GM12878 (cell line): ENCODE data around the gene TXLNB. TPM values are rescaled to one million over a fixed set of nuclear protein-coding genes. Genes with fewer than 3 reads are reported as not detected.
"Not testable (repeated sequence)": the region's sequence is repeated elsewhere in the genome, so short reads cannot be mapped to it uniquely, and the experiment has no call there.

ENCODE experiments used
- ATAC-seq: fragments of 200-7000 bp; cut with Tn5 transposase; 3 replicates; pipeline ENCODE4 v1.9.1; 2020; ENCODE audit warnings: mild to moderate bottlenecking, moderate library complexity
- BruUV-seq: library from RNA; stranded (reverse); fragments of 400-500 nt; replicated peaks from 2 replicates; lab custom pipeline; 2021; lab: Mats Ljungman, UMichigan
- CTCF ChIA-PET: fragments of 300-600 bp; sonication (Branson Sonifier 250); formaldehyde crosslinking; extraction: SDS; loops from one replicate; lab custom pipeline; 2021; ENCODE audit warnings: inconsistent platforms; lab: Yijun Ruan, JAX
- POLR2A ChIA-PET: fragments of 350-600 bp; formaldehyde crosslinking; extraction: SDS; loops from one replicate; lab custom pipeline; 2021; ENCODE audit warnings: inconsistent platforms; lab: Charles Lee
- RAD21 ChIA-PET: fragments of 300-600 bp; sonication (Branson Sonifier 250); formaldehyde crosslinking; loops from one replicate; lab custom pipeline; 2023; ENCODE audit warnings: antibody characterized with exemption; ENCODE audit not compliant: unreplicated experiment; lab: Charles Lee
- SMC1A ChIA-PET: fragments of 300-600 bp; sonication (Branson Sonifier 250); formaldehyde crosslinking; loops from one replicate; lab custom pipeline; 2023; ENCODE audit not compliant: unreplicated experiment, uncharacterized antibody; lab: Charles Lee
- DNase-seq: peaks from one replicate; pipeline ENCODE4 v3.0.0-alpha.2; 2011; ENCODE audit warnings: low read depth, low spot score
- FAIRE-seq: peaks from 3 replicates; lab custom pipeline; 2011; peaks lifted over from hg19 to GRCh38; lab: Jason Lieb, UNC
- H2AFZ ChIP-seq: 2 replicates; pipeline ENCODE4 v1.6.0; 2011; ENCODE audit warnings: low read depth, low read length, control low read depth; ENCODE audit not compliant: control insufficient read depth
- H3K27ac ChIP-seq: 2 replicates; pipeline ENCODE4 v1.5.1; 2011; ENCODE audit warnings: control low read depth; ENCODE audit not compliant: control insufficient read depth, insufficient read depth
- H3K27me3 ChIP-seq, 2 experiments: replicated peaks in 1 of 2; 2 replicates each; pipeline versions ENCODE4 v1.6.0 to v1.6.1; 2011; ENCODE audit warnings: low read length in 1 of 2; ENCODE audit not compliant: control insufficient read depth in 2 of 2, insufficient read depth in 2 of 2
- H3K36me3 ChIP-seq, 2 experiments: 2 replicates each; pipeline ENCODE4 v1.5.1; 2011; ENCODE audit warnings: low read length in 1 of 2; ENCODE audit not compliant: control insufficient read depth in 2 of 2, insufficient read depth in 2 of 2
- H3K4me1 ChIP-seq: 2 replicates; pipeline ENCODE4 v1.6.1; 2011; ENCODE audit warnings: mild to moderate bottlenecking, low read length, moderate library complexity, mixed read lengths; ENCODE audit not compliant: control insufficient read depth, insufficient read depth
- H3K4me2 ChIP-seq: 2 replicates; pipeline ENCODE4 v1.6.0; 2011; ENCODE audit warnings: control low read depth; ENCODE audit not compliant: control insufficient read depth, insufficient read depth
- H3K4me3 ChIP-seq: fragments of 200-600 bp; sonication (generic); 2 replicates; pipeline ENCODE4 v1.5.1; 2016
- H3K79me2 ChIP-seq: 2 replicates; pipeline ENCODE4 v1.6.0; 2011; ENCODE audit warnings: low read length; ENCODE audit not compliant: control insufficient read depth, insufficient read depth
- H3K9ac ChIP-seq: 2 replicates; pipeline ENCODE4 v1.8.0; 2011; ENCODE audit warnings: low read length, control low read depth, mixed read lengths; ENCODE audit not compliant: control insufficient read depth, insufficient read depth
- H3K9me3 ChIP-seq: replicated peaks from 3 replicates; pipeline ENCODE4 v1.5.1; 2011; ENCODE audit warnings: mild to moderate bottlenecking, low read length; ENCODE audit not compliant: control insufficient read depth, insufficient read depth
- H4K20me1 ChIP-seq: 2 replicates; pipeline ENCODE4 v1.6.0; 2011; ENCODE audit not compliant: control insufficient read depth, insufficient read depth
- ESRRA ChIP-seq: IDR thresholded peaks from 2 replicates; pipeline ENCODE4 v1.6.1; 2012; ENCODE audit warnings: mild to moderate bottlenecking, low read length, improper control_type of control experiment
- RUNX3 ChIP-seq: IDR thresholded peaks from 2 replicates; pipeline ENCODE4 v1.6.1; 2012; ENCODE audit warnings: low read length, inconsistent platforms
- STAT3 ChIP-seq: IDR thresholded peaks from 2 replicates; pipeline ENCODE4 v1.6.1; 2011; ENCODE audit warnings: low read depth, low read length, improper control_type of control experiment
- WGBS: methylation state at CpG from one replicate; pipeline ENCODE4 v1.1.6; 2016; ENCODE audit warnings: low lambda C conversion rate; ENCODE audit not compliant: insufficient replicate concordance, insufficient coverage; ENCODE audit errors: missing lambda C conversion rate; 5-methylcytosine and 5-hydroxymethylcytosine counted together
- in situ Hi-C: fragments of 300-500 bp; cut with MboI; formaldehyde crosslinking; loops from 9 replicates; pipeline ENCODE4 v1.14.3; 2018; ENCODE audit warnings: mixed read lengths
- intact Hi-C: fragments of 100-400 bp; cut with micrococcal nuclease; formaldehyde crosslinking; loops from one replicate; pipeline ENCODE4 v1.14.2; 2022; ENCODE audit not compliant: unreplicated experiment
- polyA plus RNA-seq, 11 experiments: library from polyadenylated mRNA; depleted of rRNA in 4 of 11; unstranded in 6 of 11; stranded (reverse) in 5 of 11; fragments of >200 nt; fragmentation: Nextera tagmentation in 4 of 11; fragmentation: Illumina TruSeq in 1 of 11; extraction: Ambion mirVana in 4 of 11; extraction: Trizol in 1 of 11; gene quantifications; 1 replicate in 1 of 11; 2 replicates in 10 of 11; pipeline versions ENCODE4 v1.2.1 to v1.2.3, GENCODE V29; 2011 to 2016; ENCODE audit warnings: inconsistent platforms in 2 of 11, missing spikeins in 2 of 11, low read depth in 1 of 11
- total RNA-seq, 4 experiments: library from RNA; depleted of rRNA in 3 of 4; stranded (reverse); fragments of >200 nt in 3 of 4; fragmentation: Illumina TruSeq in 1 of 4; extraction: Trizol in 1 of 4; gene quantifications; 2 replicates each; pipeline versions ENCODE4 v1.2.1 to v1.2.3, GENCODE V29; 2013 to 2021

The TXLNB gene
- total and polyA plus RNA-seq, 10 of the 15 experiments (the other 5 are each of a cell fraction or from before 2014, with no cell fraction given): 0.07 to 1.3 (median 0.22) TPM; not detected in 1

- intact Hi-C loops (loop anchor here (5.0 kb wide), 1 partner anchor 132 kb away; no protein-coding TSS in a partner anchor), in situ Hi-C loops (no loop called here)
- ChIA-PET POLR2A (no interaction called here), SMC1A (interaction anchor here (1.2 to 9.5 kb wide), 11 partner anchors 8 to 74 kb away, joined by 3 to 71 read pairs (median 14); no protein-coding TSS in a partner anchor), CTCF (interaction anchor here (0.9 to 3.8 kb wide), 3 partner anchors 31 to 75 kb away, joined by 3 to 19 read pairs (median 7); no protein-coding TSS in a partner anchor), RAD21 (interaction anchor here (0.8 to 4.4 kb wide), 6 partner anchors 24 to 71 kb away, joined by 3 to 39 read pairs (median 15); no protein-coding TSS in a partner anchor)
- WGBS: 20% methylated on average over 2 of the region's 2 CpGs
- H3K4me1 ChIP-seq: peaks cover 25% of the 10 kb centered on the region
- H3K27ac ChIP-seq: 0 out of 2 replicates have a peak overlapping the region, but pooled peaks have one; percentile 9
- no peak for ATAC-seq
- H2AFZ ChIP-seq: peak overlapping the region; percentile 20
- DNase-seq: no peak
- H3K27me3 ChIP-seq: no peaks in the 10 kb centered on the region
- TF ChIP-seq RUNX3 (peak; percentile 54; the same call in 1 of the 2 replicates), ESRRA (no peak), STAT3 (no peak)
- no peaks in the 10 kb centered on the region for H3K36me3 ChIP-seq
- H3K79me2 ChIP-seq: no peaks in the 10 kb centered on the region
- H4K20me1 ChIP-seq: no peaks in the 10 kb centered on the region
- H3K9ac ChIP-seq: no peak overlapping the region
- no peak for FAIRE-seq
- H3K4me3 ChIP-seq: no peak overlapping the region
- BruUV-seq: no TSS peak
- no peaks in the 10 kb centered on the region; the same call in 2 of the 3 replicates for H3K9me3 ChIP-seq
- no peak overlapping the region for H3K4me2 ChIP-seq
Observed at GRCh38 chr6:139294090-139294489, 2.3 kb upstream of the TXLNB start.

GRCh38 chr6:139293230-139293629 is 1.4 kb upstream of the TXLNB start:
- DNase-seq, H3K36me3 ChIP-seq, H4K20me1 ChIP-seq, in situ Hi-C loops, H3K4me2 ChIP-seq, H3K27me3 ChIP-seq, BruUV-seq, H3K9me3 ChIP-seq, ATAC-seq, H3K4me3 ChIP-seq, H2AFZ ChIP-seq, FAIRE-seq, H3K79me2 ChIP-seq, H3K27ac ChIP-seq, H3K9ac ChIP-seq: not testable (repeated sequence)
- ChIA-PET POLR2A (interaction anchor here (0.6 to 3.4 kb wide), 4 partner anchors 9 to 72 kb away, joined by 3 to 25 read pairs (median 5); no protein-coding TSS in a partner anchor), SMC1A (interaction anchor here (0.6 to 9.5 kb wide), 20 partner anchors 9 to 477 kb away, joined by 3 to 71 read pairs (median 6); no protein-coding TSS in a partner anchor), CTCF (interaction anchor here (0.9 to 3.8 kb wide), 7 partner anchors 11 to 77 kb away, joined by 3 to 21 read pairs (median 8); no protein-coding TSS in a partner anchor), RAD21 (interaction anchor here (0.8 to 4.4 kb wide), 12 partner anchors 17 to 80 kb away, joined by 3 to 42 read pairs (median 13); partner anchors contain the start of gene CITED2)
- H3K4me1 ChIP-seq: peaks cover 29% of the 10 kb centered on the region
- intact Hi-C loops: loop anchor here (5.0 kb wide), 1 partner anchor 131 kb away; no protein-coding TSS in a partner anchor
- 73% methylated on average over 10 of the region's 10 CpGs for WGBS
